ENCODE data around the gene HOXC5. TPM values are rescaled to one million over a fixed set of nuclear protein-coding genes. Genes with fewer than 3 reads are reported as not detected.

HOXC5 gene
- total RNA-seq = 0.59 and 0.65 TPM in 2 replicates

GRCh38 chr12:54032627-54033100, at the start of gene HOXC5:
Gene HOXC5, plus strand, starts transcription at chr12:54033050. Its CDS starts 73 bp downstream, at chr12:54033123.

GRCh38 chr12:53984901-53985691, 47.8 kb upstream of the HOXC5 start, which contains the start of gene HOXC10:
Gene HOXC10, plus strand, starts transcription at chr12:53985146. Its CDS starts 114 bp downstream, at chr12:53985260.

GRCh38 chr12:54000116-54001114, 32.4 kb upstream of the HOXC5 start, which contains the start of gene HOXC9:
Gene HOXC9, plus strand, starts transcription at chr12:54000161. Its CDS starts 28 bp downstream, at chr12:54000189.

GRCh38 chr12:54028314-54029201, 4.3 kb upstream of the HOXC5 start, which contains the start of gene HOXC6:
Gene HOXC6, plus strand, starts transcription at chr12:54028440. Its CDS starts 82 bp downstream, at chr12:54028522.

GRCh38 chr12:54053751-54054741, 21.2 kb downstream of the HOXC5 start, which contains the start of gene HOXC4:
Gene HOXC4, plus strand, starts transcription at chr12:54053835. Its CDS starts 88 bp downstream, at chr12:54053923.

Other genes with a start within 250 kb of the HOXC5 start
- gene HOXC13, start 94.2 kb upstream of the HOXC5 start, total RNA-seq = not detected in 2 replicates
- not detected in 2 replicates for gene HOXC12, start 78.1 kb upstream of the HOXC5 start, total RNA-seq
- 1.8 and 2.6 TPM in 2 replicates for gene HOXC11, start 59.9 kb upstream of the HOXC5 start, total RNA-seq
- gene HOTAIR, start 58.1 kb upstream of the HOXC5 start, total RNA-seq = 5.7 and 6.2 TPM in 2 replicates
- 6.2 and 10.7 TPM in 2 replicates for gene HOXC10, start 47.9 kb upstream of the HOXC5 start, total RNA-seq
- 4.3 and 4.5 TPM in 2 replicates for gene HOXC9, start 32.9 kb upstream of the HOXC5 start, total RNA-seq
- 4.4 and 4.5 TPM in 2 replicates for gene HOXC8, start 24.1 kb upstream of the HOXC5 start, total RNA-seq
- 4.2 and 4.7 TPM in 2 replicates for gene HOXC6, start 4.6 kb upstream of the HOXC5 start, total RNA-seq
- 1.1 and 1.5 TPM in 2 replicates for gene HOXC4, start 20.8 kb downstream of the HOXC5 start, total RNA-seq
- gene SMUG1, start 155.9 kb downstream of the HOXC5 start, total RNA-seq = 21.7 and 31.8 TPM in 2 replicates
- gene CBX5, start 247.1 kb downstream of the HOXC5 start, total RNA-seq = 26.7 and 60.2 TPM in 2 replicates
- 214 and 225 TPM in 2 replicates for gene HNRNPA1, start 247.7 kb downstream of the HOXC5 start, total RNA-seq

Measured in smooth muscle cell of the umbilical artery (primary cell).